A673 (cell line): ENCODE measurements around the gene MCM3AP. TPM values are rescaled to one million over a fixed set of nuclear protein-coding genes. Genes with fewer than 3 reads are reported as not detected.
A peak's percentile ranks its signal among the peaks of the same experiment; 100 is the strongest.

ENCODE experiments used
- BruUV-seq: library from RNA; stranded (reverse); fragments of 400-500 nt; replicated peaks from 2 replicates; lab custom pipeline; 2021; lab: Mats Ljungman, UMichigan
- CTCF ChIA-PET: fragments of 300-600 bp; sonication (Branson Sonifier 250); formaldehyde crosslinking; loops from one replicate; lab custom pipeline; 2022; ENCODE audit warnings: antibody characterized with exemption; lab: Charles Lee
- POLR2A ChIA-PET: fragments of 300-600 bp; sonication (Branson Sonifier 250); formaldehyde crosslinking; loops from one replicate; lab custom pipeline; 2022; ENCODE audit warnings: antibody characterized with exemption; ENCODE audit not compliant: low non-redundant PET; lab: Charles Lee
- DNase-seq: peaks from one replicate; pipeline ENCODE4 v3.0.0-alpha.2; 2015; ENCODE audit warnings: low spot score
- H3K27ac ChIP-seq: fragments of 200-600 bp; sonication (generic); 2 replicates; pipeline ENCODE4 v1.5.1; 2016; ENCODE audit warnings: mixed run types, low read depth, mild to moderate bottlenecking, mixed read lengths, antibody characterized with exemption, low read length; ENCODE audit not compliant: poor library complexity, severe bottlenecking
- H3K27me3 ChIP-seq: fragments of 200-600 bp; sonication (generic); replicated peaks from 2 replicates; pipeline ENCODE4 v1.6.1; 2017; ENCODE audit warnings: mixed run types, low read depth, mild to moderate bottlenecking, mixed read lengths, antibody characterized with exemption, low read length; ENCODE audit not compliant: insufficient read depth, poor library complexity
- H3K36me3 ChIP-seq: fragments of 200-600 bp; sonication (generic); 2 replicates; pipeline ENCODE4 v1.6.1; 2016; ENCODE audit warnings: mixed run types, mild to moderate bottlenecking, mixed read lengths, antibody characterized with exemption, low read length; ENCODE audit not compliant: insufficient read depth, poor library complexity, severe bottlenecking
- H3K4me1 ChIP-seq: fragments of 200-600 bp; sonication (generic); 2 replicates; pipeline ENCODE4 v1.6.1; 2017; ENCODE audit warnings: mixed run types, mild to moderate bottlenecking, mixed read lengths, antibody characterized with exemption, low read length; ENCODE audit not compliant: insufficient read depth, poor library complexity, severe bottlenecking
- H3K4me3 ChIP-seq: fragments of 200-600 bp; sonication (generic); 2 replicates; pipeline ENCODE4 v1.5.1; 2016; ENCODE audit warnings: low read depth, mixed run types, mild to moderate bottlenecking, mixed read lengths, low read length; ENCODE audit not compliant: poor library complexity, severe bottlenecking
- H3K9me3 ChIP-seq: fragments of 200-600 bp; sonication (generic); 2 replicates; pipeline ENCODE4 v1.6.1; 2016; ENCODE audit warnings: mixed run types, low read depth, mild to moderate bottlenecking, mixed read lengths, antibody characterized with exemption, low read length; ENCODE audit not compliant: poor library complexity, severe bottlenecking
- EZH2 ChIP-seq: fragments of 200-600 bp; sonication (generic); IDR thresholded peaks from 2 replicates; pipeline ENCODE4 v1.6.1; 2017; ENCODE audit warnings: borderline replicate concordance, low read depth, mild to moderate bottlenecking, mixed read lengths, antibody characterized with exemption, low read length; ENCODE audit not compliant: poor library complexity, severe bottlenecking
- intact Hi-C: fragments of 100-400 bp; cut with micrococcal nuclease; formaldehyde crosslinking; loops from one replicate; pipeline ENCODE4 v1.10.0; 2022; ENCODE audit not compliant: unreplicated experiment
- total RNA-seq: library from RNA; stranded (reverse); gene quantifications from 2 replicates; pipeline ENCODE4 v1.2.3, GENCODE V29; 2021
- TF ChIP-seq, protein P1 (sequence below): fragments of 300-800, 200-600 bp; sonication (generic); conservative IDR thresholded peaks from 2 replicates; pipeline ENCODE4 v1.5.1; 2017; ENCODE audit warnings: low read depth, mild to moderate bottlenecking, antibody characterized with exemption, low read length, moderate library complexity, mixed read lengths

Gene MCM3AP
- total RNA-seq, 1 experiment from 2014 or later = 121 TPM

DNA sequence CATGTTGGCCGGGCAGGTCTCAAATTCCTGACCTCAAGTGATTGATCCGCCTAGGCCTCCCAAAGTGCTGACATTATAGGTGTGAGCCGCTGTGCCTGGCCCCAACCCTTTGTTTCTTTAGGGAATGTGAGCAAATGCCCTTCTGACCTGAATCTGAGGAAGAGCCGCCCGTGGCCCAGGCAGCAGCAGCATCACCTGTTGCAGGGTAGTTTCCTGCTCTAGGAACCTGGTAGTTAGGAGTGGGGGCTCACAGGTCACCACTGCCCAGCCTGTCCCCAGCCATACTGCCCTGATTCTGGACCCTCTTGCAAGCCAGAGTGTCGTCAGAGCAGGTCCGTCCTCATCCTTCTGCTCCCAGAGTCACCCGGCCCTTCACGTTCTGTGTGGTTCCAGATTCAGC lies 13.8 kb upstream of the MCM3AP start:
- H3K27me3 ChIP-seq = no peaks in the 10 kb centered on the region
- POLR2A ChIA-PET = interaction anchor here (0.6 kb wide), 1 partner anchor 162 kb away, joined by 3 read pairs; no protein-coding TSS in a partner anchor
- H3K9me3 ChIP-seq = no peaks in the 10 kb centered on the region
- no peak overlapping the region for H3K27ac ChIP-seq
- no peak for TF ChIP-seq EZH2
- TF ChIP-seq, protein P1, sequence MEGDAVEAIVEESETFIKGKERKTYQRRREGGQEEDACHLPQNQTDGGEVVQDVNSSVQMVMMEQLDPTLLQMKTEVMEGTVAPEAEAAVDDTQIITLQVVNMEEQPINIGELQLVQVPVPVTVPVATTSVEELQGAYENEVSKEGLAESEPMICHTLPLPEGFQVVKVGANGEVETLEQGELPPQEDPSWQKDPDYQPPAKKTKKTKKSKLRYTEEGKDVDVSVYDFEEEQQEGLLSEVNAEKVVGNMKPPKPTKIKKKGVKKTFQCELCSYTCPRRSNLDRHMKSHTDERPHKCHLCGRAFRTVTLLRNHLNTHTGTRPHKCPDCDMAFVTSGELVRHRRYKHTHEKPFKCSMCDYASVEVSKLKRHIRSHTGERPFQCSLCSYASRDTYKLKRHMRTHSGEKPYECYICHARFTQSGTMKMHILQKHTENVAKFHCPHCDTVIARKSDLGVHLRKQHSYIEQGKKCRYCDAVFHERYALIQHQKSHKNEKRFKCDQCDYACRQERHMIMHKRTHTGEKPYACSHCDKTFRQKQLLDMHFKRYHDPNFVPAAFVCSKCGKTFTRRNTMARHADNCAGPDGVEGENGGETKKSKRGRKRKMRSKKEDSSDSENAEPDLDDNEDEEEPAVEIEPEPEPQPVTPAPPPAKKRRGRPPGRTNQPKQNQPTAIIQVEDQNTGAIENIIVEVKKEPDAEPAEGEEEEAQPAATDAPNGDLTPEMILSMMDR = no peak
- H3K4me1 ChIP-seq = peaks cover 18% of the 10 kb centered on the region
- H3K4me3 ChIP-seq = no peak overlapping the region
- peaks cover 33% of the 10 kb centered on the region for H3K36me3 ChIP-seq
- intact Hi-C loops = no loop called here
- BruUV-seq = no TSS peak
- no peak for DNase-seq
- CTCF ChIA-PET = no interaction called here

DNA sequence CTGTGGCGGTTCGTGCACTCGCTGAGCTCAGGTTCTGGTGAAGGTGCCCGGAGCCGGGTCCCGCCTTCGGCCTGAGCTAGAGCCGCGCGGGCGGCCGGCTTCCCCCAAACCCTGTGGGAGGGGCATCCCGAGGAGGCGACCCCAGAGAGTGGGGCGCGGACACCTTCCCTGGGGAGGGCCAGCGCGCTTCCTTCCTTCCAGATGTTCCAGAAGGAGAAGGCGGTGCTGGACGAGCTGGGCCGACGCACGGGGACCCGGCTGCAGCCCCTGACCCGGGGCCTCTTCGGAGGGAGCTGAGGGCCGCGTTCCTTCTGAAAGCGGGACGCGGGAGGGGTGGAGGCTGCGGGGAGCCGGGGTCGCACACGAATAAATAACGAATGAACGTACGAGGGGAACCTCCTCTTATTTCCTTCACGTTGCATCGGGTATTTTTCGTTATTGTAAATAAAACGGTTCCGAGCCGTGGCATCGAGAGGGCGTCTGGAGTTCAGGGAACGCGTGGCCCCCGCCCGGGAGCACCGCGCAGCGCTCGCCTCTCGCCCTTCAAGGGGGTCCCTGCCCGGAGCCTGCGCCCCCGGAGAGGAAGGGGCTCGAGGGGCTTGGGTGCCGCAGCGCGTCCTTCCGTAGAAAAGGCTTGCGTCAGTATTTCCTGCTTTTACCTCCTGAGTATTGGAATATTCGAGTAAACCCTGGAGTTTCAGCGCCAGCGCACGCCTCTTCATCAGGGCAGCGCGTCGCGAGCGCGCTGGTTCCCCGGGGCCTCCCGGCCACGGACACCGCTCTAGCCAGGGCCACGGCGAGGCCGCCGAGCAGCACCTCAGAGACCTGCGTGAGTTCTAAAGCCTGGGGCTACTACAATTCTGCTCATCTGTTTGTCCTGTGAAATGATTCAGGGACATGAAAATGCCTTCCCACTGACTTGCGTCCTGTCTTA lies 12.2 kb upstream of the MCM3AP start:
- H3K4me3 ChIP-seq = peak overlapping the region; percentile 28
- DNase-seq = peak; percentile 24

DNA sequence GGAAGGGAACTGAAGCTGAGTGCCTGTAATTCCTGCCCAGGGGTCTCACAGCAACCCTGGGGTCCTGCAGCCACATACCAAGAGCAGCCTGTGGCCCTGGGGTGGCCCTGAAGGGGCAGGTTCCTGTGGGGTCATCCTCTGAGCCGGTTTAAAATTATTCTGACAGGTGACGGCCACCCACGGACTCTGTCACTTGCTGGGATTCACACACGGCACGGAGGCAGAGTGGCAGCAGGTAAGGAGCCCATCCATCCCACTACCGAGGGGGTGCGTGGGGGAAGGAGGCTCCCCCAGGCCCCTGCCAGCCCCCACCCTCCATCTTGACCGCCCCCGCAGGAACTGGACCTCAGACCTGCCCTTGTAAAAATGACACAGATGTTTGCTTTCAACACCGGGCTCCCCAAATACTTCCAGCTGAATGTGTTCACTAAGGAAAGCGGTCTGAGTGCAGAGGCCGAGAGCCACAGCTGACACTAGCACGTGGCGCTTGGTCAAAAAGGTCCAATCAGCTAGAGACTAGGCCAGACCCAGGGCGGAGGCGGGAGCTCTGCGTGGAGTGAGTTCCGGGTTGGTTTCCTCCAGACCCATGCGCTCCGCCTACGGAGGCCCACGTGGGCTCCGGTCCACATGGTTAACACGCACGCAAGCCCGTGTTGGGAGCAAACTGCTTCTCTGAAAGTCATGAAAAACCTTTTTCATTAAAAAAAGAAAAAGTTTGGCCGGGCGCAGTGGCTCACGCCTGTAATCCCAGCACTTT lies 10.8 kb upstream of the MCM3AP start:
- intact Hi-C loops = no loop called here
- no peaks in the 10 kb centered on the region for H3K27me3 ChIP-seq
- no TSS peak for BruUV-seq
- ChIA-PET POLR2A (no interaction called here), CTCF (no interaction called here)
- no peaks in the 10 kb centered on the region for H3K9me3 ChIP-seq
- H3K36me3 ChIP-seq = peaks cover 32% of the 10 kb centered on the region
- peaks cover 18% of the 10 kb centered on the region for H3K4me1 ChIP-seq
- H3K27ac ChIP-seq = peak overlapping the region; percentile 51
- H3K4me3 ChIP-seq = no peak overlapping the region
- peak; percentile 25 for DNase-seq
- TF ChIP-seq, protein P1 = no peak
- no peak for TF ChIP-seq EZH2

More for the DNA sequence above, 12.2 kb upstream of the MCM3AP start:
- intact Hi-C loops = no loop called here
- BruUV-seq = no TSS peak
- Histone ChIP-seq H3K4me1 (peaks cover 18% of the 10 kb centered on the region), H3K27ac (peak overlapping the region; percentile 48), H3K27me3 (no peaks in the 10 kb centered on the region), H3K9me3 (no peaks in the 10 kb centered on the region), H3K36me3 (peaks cover 32% of the 10 kb centered on the region)
- TF ChIP-seq, protein P1 = no peak
- TF ChIP-seq EZH2 = no peak
- CTCF ChIA-PET = no interaction called here
- POLR2A ChIA-PET = no interaction called here
